Measurements from ENCODE around the gene GLS2. TPM values are rescaled to one million over a fixed set of nuclear protein-coding genes. Genes with fewer than 3 reads are reported as not detected.

The GLS2 gene
- polyA plus RNA-seq, 1 donor (not counting 4 experiments of a cell fraction or from before 2014, with no cell fraction given), result 0.87 TPM

GRCh38 chr12:56425940-56426438, 62.0 kb downstream of the GLS2 start:
- Histone ChIP-seq H3K9ac (ENCODE audit: control insufficient read depth, extremely low read depth, insufficient read depth, low read length) (no peak overlapping the region), H3K36me3 (ENCODE audit: control insufficient read depth in 2 of 2, extremely low read depth in 1 of 2, insufficient read depth in 2 of 2, low read length in 2 of 2) (peaks cover 0 to 33% of the 10 kb centered on the region in 2 experiments), H4K20me1 (ENCODE audit: control insufficient read depth, extremely low read depth, insufficient read depth, low read length) (no peaks in the 10 kb centered on the region), H3K9me1 (ENCODE audit: control insufficient read depth, extremely low read depth, insufficient read depth, low read length) (no peaks in the 10 kb centered on the region), H2AFZ (ENCODE audit: control insufficient read depth, low read length) (no peak overlapping the region), H3K4me2 (ENCODE audit: control insufficient read depth, extremely low read depth, insufficient read depth, low read depth, low read length) (no peak overlapping the region), H3K79me2 (ENCODE audit: control insufficient read depth, insufficient read depth, low read length) (no peaks in the 10 kb centered on the region), H3K9me3 (ENCODE audit: control insufficient read depth, low read depth, low read length) (no peaks in the 10 kb centered on the region), H3K27ac (ENCODE audit: control insufficient read depth, insufficient read depth, low read length) (no peak overlapping the region), H3K27me3 (ENCODE audit: control insufficient read depth, extremely low read depth, insufficient read depth, low read length) (no peaks in the 10 kb centered on the region), H3K4me3 (ENCODE audit: control insufficient read depth in 2 of 3, extremely low read depth in 1 of 3, insufficient read depth in 2 of 3, low read depth in 1 of 3, low read length in 3 of 3) (no peak overlapping the region), H3K4me1 (ENCODE audit: control insufficient read depth, extremely low read depth, insufficient read depth, low read length) (no peaks in the 10 kb centered on the region)
- no peak for DNase-seq (ENCODE audit: low read depth, low spot score)
- TF ChIP-seq CTCF (optimal IDR thresholded peaks at IDR 0.05 in 1 of 3, IDR thresholded peaks at IDR 0.05 in 1 of 3, conservative IDR thresholded peaks at IDR 0.05 in 1 of 3; ENCODE audit: extremely low read depth in 1 of 3, insufficient read depth in 2 of 3, low read length in 3 of 3) (no peak), EZH2 (IDR thresholded peaks at IDR 0.05; ENCODE audit: low read length) (no peak)
- no peak for FAIRE-seq
- dilution Hi-C loops (cut with MboI; ENCODE audit: extremely low pct_ligation_motif_present, low sequenced_read_pairs), result no loop called here

- H3K9ac ChIP-seq (ENCODE audit: control insufficient read depth, extremely low read depth, insufficient read depth, low read length), result no peak overlapping the region
- no peaks in the 10 kb centered on the region for H4K20me1 ChIP-seq (ENCODE audit: control insufficient read depth, extremely low read depth, insufficient read depth, low read length)
- H3K4me1 ChIP-seq (ENCODE audit: control insufficient read depth, extremely low read depth, insufficient read depth, low read length), result no peaks in the 10 kb centered on the region
- dilution Hi-C loops (cut with MboI; ENCODE audit: extremely low pct_ligation_motif_present, low sequenced_read_pairs), result no loop called here
- FAIRE-seq (peak; percentile 51), DNase-seq (ENCODE audit: low read depth, low spot score) (no peak)
- no peaks in the 10 kb centered on the region for H3K9me1 ChIP-seq (ENCODE audit: control insufficient read depth, extremely low read depth, insufficient read depth, low read length)
- H3K27me3 ChIP-seq (ENCODE audit: control insufficient read depth, extremely low read depth, insufficient read depth, low read length), result no peaks in the 10 kb centered on the region
- no peak overlapping the region for H3K4me2 ChIP-seq (ENCODE audit: control insufficient read depth, extremely low read depth, insufficient read depth, low read depth, low read length)
- peaks cover 3 to 26% of the 10 kb centered on the region in 2 experiments for H3K36me3 ChIP-seq (ENCODE audit: control insufficient read depth in 2 of 2, extremely low read depth in 1 of 2, insufficient read depth in 2 of 2, low read length in 2 of 2)
- H3K79me2 ChIP-seq (ENCODE audit: control insufficient read depth, insufficient read depth, low read length), result no peaks in the 10 kb centered on the region
- H2AFZ ChIP-seq (ENCODE audit: control insufficient read depth, low read length), result no peak overlapping the region
- H3K27ac ChIP-seq (ENCODE audit: control insufficient read depth, insufficient read depth, low read length), result no peak overlapping the region
- H3K9me3 ChIP-seq (ENCODE audit: control insufficient read depth, low read depth, low read length), result no peaks in the 10 kb centered on the region
- no peak overlapping the region for H3K4me3 ChIP-seq (ENCODE audit: control insufficient read depth in 2 of 3, extremely low read depth in 1 of 3, insufficient read depth in 2 of 3, low read depth in 1 of 3, low read length in 3 of 3)
- TF ChIP-seq CTCF (optimal IDR thresholded peaks at IDR 0.05 in 1 of 3, IDR thresholded peaks at IDR 0.05 in 1 of 3, conservative IDR thresholded peaks at IDR 0.05 in 1 of 3; ENCODE audit: extremely low read depth in 1 of 3, insufficient read depth in 2 of 3, low read length in 3 of 3) (no peak), EZH2 (IDR thresholded peaks at IDR 0.05; ENCODE audit: low read length) (no peak)
Observed at GRCh38 chr12:56425193-56425592, 62.8 kb downstream of the GLS2 start.

Other genes starting within 250 kb of the GLS2 start
- 14.0 to 21.0 TPM (median 15.2 TPM) in 3 replicates for gene ANKRD52, start 229.8 kb downstream of the GLS2 start, polyA plus RNA-seq
- 7.5 to 12.1 TPM (median 11.6 TPM) in 3 replicates for gene COQ10A, start 221.2 kb downstream of the GLS2 start, polyA plus RNA-seq
- 54.3 to 197 TPM (median 105 TPM) in 3 replicates for gene CS, start 187.8 kb downstream of the GLS2 start, polyA plus RNA-seq
- 122 to 162 TPM (median 160 TPM) in 3 replicates for gene CNPY2, start 172.2 kb downstream of the GLS2 start, polyA plus RNA-seq
- gene PAN2, start 154.2 kb downstream of the GLS2 start, polyA plus RNA-seq, result 20.0 to 26.3 TPM (median 26.2 TPM) in 3 replicates
- 0.68 to 1.6 TPM (median 1.5 TPM) in 3 replicates for gene IL23A, start 149.3 kb downstream of the GLS2 start, polyA plus RNA-seq
- 95.8 to 120 TPM (median 109 TPM) in 3 replicates for gene STAT2, start 128.1 kb downstream of the GLS2 start, polyA plus RNA-seq
- gene APOF, start 125.3 kb downstream of the GLS2 start, polyA plus RNA-seq, result not detected in 3 replicates
- gene TIMELESS, start 38.7 kb downstream of the GLS2 start, polyA plus RNA-seq, result 1.4 to 3.5 TPM (median 2.6 TPM) in 3 replicates
- not detected in 3 replicates for gene MIP, start 33.5 kb downstream of the GLS2 start, polyA plus RNA-seq
- gene SPRYD4, start 19.6 kb downstream of the GLS2 start, polyA plus RNA-seq, result 2.1 to 3.3 TPM (median 3.1 TPM) in 3 replicates
- 46.2 to 83.0 TPM (median 64.5 TPM) in 3 replicates for gene RBMS2, start 33.7 kb upstream of the GLS2 start, polyA plus RNA-seq
- 55.7 to 63.7 TPM (median 56.6 TPM) in 3 replicates for gene BAZ2A, start 142.2 kb upstream of the GLS2 start, polyA plus RNA-seq
- 1,041 to 1,488 TPM (median 1,355 TPM) in 3 replicates for gene ATP5F1B, start 157.8 kb upstream of the GLS2 start, polyA plus RNA-seq
- 53.0 to 136 TPM (median 112 TPM) in 3 replicates for gene PTGES3, start 200.1 kb upstream of the GLS2 start, polyA plus RNA-seq
- gene NACA, start 237.1 kb upstream of the GLS2 start, polyA plus RNA-seq, result 649 to 953 TPM (median 747 TPM) in 3 replicates

Measured in keratinocyte (primary cell).